ENCODE data around the gene TPTE2.

Gene TPTE2

GRCh38 chr13:19575230-19575629 is 13.9 kb upstream of the TPTE2 start:
- no peaks in the 10 kb centered on the region for H3K9me3 ChIP-seq (ENCODE audit: insufficient read depth, low read length, severe bottlenecking)
- no peaks in the 10 kb centered on the region for H3K36me3 ChIP-seq (ENCODE audit: insufficient read depth, low read length)
- ATAC-seq (ENCODE audit: insufficient read depth, low read depth) (no peak), DNase-seq (no peak)
- no peak overlapping the region for H3K4me3 ChIP-seq (ENCODE audit: low read depth in 1 of 2, low read length in 2 of 2)
- H3K27ac ChIP-seq (ENCODE audit: low read length) = no peak overlapping the region
- H3K4me2 ChIP-seq (ENCODE audit: insufficient read depth, low read length) = no peak overlapping the region
- H3K4me1 ChIP-seq (ENCODE audit: insufficient read depth, low read length) = no peaks in the 10 kb centered on the region
- no peaks in the 10 kb centered on the region for H3K27me3 ChIP-seq (ENCODE audit: insufficient read depth, low read length, poor library complexity)
- TF ChIP-seq EZH2 (IDR thresholded peaks at IDR 0.05; ENCODE audit: borderline replicate concordance, low read depth, low read length, severe bottlenecking) (no peak), CTCF (IDR thresholded peaks at IDR 0.05; ENCODE audit: borderline replicate concordance, extremely low read depth, low read length, poor library complexity, severe bottlenecking) (no peak)
- H2AFZ ChIP-seq (ENCODE audit: low read depth, low read length) = no peak overlapping the region
- no peaks in the 10 kb centered on the region for H4K20me1 ChIP-seq (ENCODE audit: insufficient read depth, low read length)
- H3K9ac ChIP-seq (ENCODE audit: low read depth, low read length) = no peak overlapping the region
- no peaks in the 10 kb centered on the region for H3K79me2 ChIP-seq (ENCODE audit: insufficient read depth, low read length)

GRCh38 chr13:19573120-19573716 is 11.9 kb upstream of the TPTE2 start:
- TF ChIP-seq CTCF (IDR thresholded peaks at IDR 0.05; ENCODE audit: borderline replicate concordance, extremely low read depth, low read length, poor library complexity, severe bottlenecking) = no peak
- TF ChIP-seq EZH2 (IDR thresholded peaks at IDR 0.05; ENCODE audit: borderline replicate concordance, low read depth, low read length, severe bottlenecking) = no peak
- Histone ChIP-seq H3K4me1 (ENCODE audit: insufficient read depth, low read length) (no peaks in the 10 kb centered on the region), H3K4me2 (ENCODE audit: insufficient read depth, low read length) (no peak overlapping the region), H3K36me3 (ENCODE audit: insufficient read depth, low read length) (no peaks in the 10 kb centered on the region), H3K4me3 (ENCODE audit: low read depth in 1 of 2, low read length in 2 of 2) (no peak overlapping the region), H3K79me2 (ENCODE audit: insufficient read depth, low read length) (no peaks in the 10 kb centered on the region), H3K27me3 (ENCODE audit: insufficient read depth, low read length, poor library complexity) (no peaks in the 10 kb centered on the region), H2AFZ (ENCODE audit: low read depth, low read length) (no peak overlapping the region), H4K20me1 (ENCODE audit: insufficient read depth, low read length) (no peaks in the 10 kb centered on the region), H3K9ac (ENCODE audit: low read depth, low read length) (no peak overlapping the region), H3K9me3 (ENCODE audit: insufficient read depth, low read length, severe bottlenecking) (no peaks in the 10 kb centered on the region), H3K27ac (ENCODE audit: low read length) (no peak overlapping the region)
- ATAC-seq (ENCODE audit: insufficient read depth, low read depth) (no peak; the same call in 2 of the 3 replicates), DNase-seq (no peak)

- no peak for ATAC-seq (ENCODE audit: insufficient read depth, low read depth)
- TF ChIP-seq EZH2 (IDR thresholded peaks at IDR 0.05; ENCODE audit: borderline replicate concordance, low read depth, low read length, severe bottlenecking) = no peak
- no peak for TF ChIP-seq CTCF (IDR thresholded peaks at IDR 0.05; ENCODE audit: borderline replicate concordance, extremely low read depth, low read length, poor library complexity, severe bottlenecking)
- no peaks in the 10 kb centered on the region for H3K27me3 ChIP-seq (ENCODE audit: insufficient read depth, low read length, poor library complexity)
Measured at GRCh38 chr13:19572280-19572679, 10.9 kb upstream of the TPTE2 start.

More at GRCh38 chr13:19572280-19572679, 10.9 kb upstream of the TPTE2 start:
- H3K27ac ChIP-seq (ENCODE audit: low read length) = no peak overlapping the region
- no peak overlapping the region; the same call in 1 of the 2 replicates for H2AFZ ChIP-seq (ENCODE audit: low read depth, low read length)
- no peaks in the 10 kb centered on the region for H3K9me3 ChIP-seq (ENCODE audit: insufficient read depth, low read length, severe bottlenecking)
- H3K9ac ChIP-seq (ENCODE audit: low read depth, low read length) = no peak overlapping the region
- no peaks in the 10 kb centered on the region for H4K20me1 ChIP-seq (ENCODE audit: insufficient read depth, low read length)
- H3K36me3 ChIP-seq (ENCODE audit: insufficient read depth, low read length) = no peaks in the 10 kb centered on the region
- DNase-seq = no peak
- H3K4me2 ChIP-seq (ENCODE audit: insufficient read depth, low read length) = no peak overlapping the region
- H3K79me2 ChIP-seq (ENCODE audit: insufficient read depth, low read length) = no peaks in the 10 kb centered on the region
- H3K4me3 ChIP-seq (ENCODE audit: low read depth in 1 of 2, low read length in 2 of 2) = no peak overlapping the region
- no peaks in the 10 kb centered on the region for H3K4me1 ChIP-seq (ENCODE audit: insufficient read depth, low read length)
